HG03066 (cell line): ENCODE data around the gene ENTPD8.
A peak's percentile ranks its signal among the peaks of the same experiment; 100 is the strongest.
"Not testable (repeated sequence)": the region's sequence is repeated elsewhere in the genome, so short reads cannot be mapped to it uniquely, and the experiment has no call there.

Experiments used
- ATAC-seq: cut with Tn5 transposase; IDR thresholded peaks from one replicate; pipeline ENCODE4 v1.9.1; 2021; ENCODE audit warnings: low read depth; ENCODE audit not compliant: unreplicated experiment

ENTPD8 gene

GRCh38 chr9:137416006-137416562 is 25.1 kb downstream of the ENTPD8 start:
- no peak for ATAC-seq

DNA sequence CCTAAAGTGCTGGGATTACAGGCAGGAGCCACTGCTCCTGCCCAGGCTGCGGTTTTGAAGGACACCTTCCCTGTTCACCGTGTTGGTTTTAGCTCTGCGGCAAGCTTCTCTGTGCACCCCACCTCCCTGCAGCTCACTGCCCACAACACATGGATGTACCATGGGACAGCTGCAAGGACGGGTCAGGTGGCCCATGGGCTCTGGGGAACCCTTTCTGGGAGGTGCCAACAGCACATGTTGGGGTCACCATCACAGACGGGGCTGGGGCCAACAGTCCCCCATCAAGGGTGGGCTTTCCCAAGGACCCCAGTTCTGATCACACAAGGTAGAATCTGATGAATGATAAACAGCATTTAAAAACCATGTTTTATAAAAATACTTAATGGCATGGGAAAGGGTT is 25.7 kb downstream of the ENTPD8 start:
- no peak for ATAC-seq

DNA sequence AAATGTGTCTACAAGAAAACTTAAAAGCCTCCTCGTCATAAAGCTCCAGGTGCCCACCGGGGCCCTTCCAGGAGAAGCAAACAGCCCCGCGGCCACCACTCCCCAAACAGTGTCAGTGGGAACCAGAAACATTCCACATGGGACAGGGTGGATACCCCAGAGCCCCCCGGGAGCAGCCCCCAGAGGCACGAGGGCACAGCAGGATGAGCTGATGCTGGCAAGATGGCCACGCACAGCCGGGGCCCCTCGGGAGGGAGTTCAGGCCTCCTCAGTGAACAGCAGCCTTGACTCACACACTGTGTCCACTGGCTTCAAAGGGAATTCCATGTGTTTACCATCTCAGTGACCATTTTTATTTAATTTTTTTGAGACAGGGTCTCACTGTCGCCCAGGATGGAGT is 28.7 kb downstream of the ENTPD8 start:
- no peak for ATAC-seq

- ATAC-seq: no peak
Measured at GRCh38 chr9:137411645-137412380, 29.3 kb downstream of the ENTPD8 start.

DNA sequence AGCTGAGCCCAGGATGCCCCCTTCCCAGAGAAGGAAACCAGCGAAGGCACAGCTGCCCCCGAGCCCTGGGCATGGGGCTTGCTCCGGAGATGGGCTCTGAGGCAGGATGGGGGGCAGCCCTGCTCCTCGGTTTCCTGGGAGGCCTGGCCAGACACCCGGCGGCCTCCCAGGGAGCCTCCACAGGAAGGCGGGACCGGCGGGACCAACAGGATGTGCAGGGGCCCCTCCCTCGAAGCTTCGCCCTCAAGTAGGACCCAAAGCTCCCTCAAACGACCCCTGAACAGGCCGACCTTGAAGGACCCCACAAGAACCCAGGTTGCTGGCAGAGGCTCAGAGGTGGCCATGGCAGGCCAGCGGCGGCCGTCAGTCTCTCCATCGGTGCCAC is 29.9 kb downstream of the ENTPD8 start:
- ATAC-seq: no peak

DNA sequence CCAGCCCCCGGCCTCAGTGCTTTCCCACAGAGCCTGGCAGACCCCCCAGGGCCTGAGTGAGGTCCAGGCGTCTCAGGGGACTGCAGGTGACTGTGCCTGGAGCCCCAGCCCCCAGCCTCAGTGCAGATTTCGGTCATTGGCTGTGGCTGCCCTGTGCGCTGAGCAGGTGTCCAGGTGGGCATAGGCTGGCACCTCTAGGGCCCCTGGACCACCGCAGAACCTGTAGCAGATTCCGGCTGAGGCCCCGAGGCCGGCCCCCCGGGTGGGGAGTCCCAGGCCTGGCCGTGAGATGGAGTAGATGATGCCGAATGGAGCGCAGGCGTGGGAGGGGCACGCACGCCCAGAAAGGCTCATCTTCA is 30.3 kb downstream of the ENTPD8 start:
- ATAC-seq: no peak

DNA sequence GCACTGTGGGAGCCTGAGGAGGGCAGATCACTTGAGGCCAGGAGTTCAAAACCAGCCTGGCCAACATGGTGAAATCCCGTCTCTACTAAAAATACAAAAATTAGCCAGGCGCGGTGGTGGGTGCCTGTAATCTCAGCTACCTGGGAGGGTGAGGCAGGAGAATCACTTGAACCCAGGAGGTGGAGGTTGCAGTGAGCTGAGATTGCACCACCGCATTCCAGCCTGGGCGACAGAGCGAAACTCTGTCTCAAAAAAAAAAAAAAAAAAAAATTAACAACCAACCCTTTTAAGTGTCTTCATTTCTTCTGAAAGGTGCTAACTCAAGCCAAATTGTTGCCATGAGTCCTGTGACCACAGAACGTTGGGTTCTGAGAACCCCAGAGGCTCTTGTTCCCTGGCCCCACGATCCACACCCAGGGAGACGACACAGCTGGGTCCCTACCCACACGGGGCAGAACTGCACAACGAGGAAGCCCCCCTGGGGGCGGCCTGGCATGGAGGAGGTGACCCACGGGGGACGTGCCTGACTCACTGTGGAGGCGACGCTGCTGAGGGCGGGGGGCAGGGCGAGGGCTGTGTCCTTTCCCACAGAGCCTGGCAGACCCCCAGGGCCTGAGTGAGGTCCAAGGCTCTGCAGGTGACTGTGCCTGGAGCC is 30.8 kb downstream of the ENTPD8 start:
- not testable (repeated sequence) for ATAC-seq

DNA sequence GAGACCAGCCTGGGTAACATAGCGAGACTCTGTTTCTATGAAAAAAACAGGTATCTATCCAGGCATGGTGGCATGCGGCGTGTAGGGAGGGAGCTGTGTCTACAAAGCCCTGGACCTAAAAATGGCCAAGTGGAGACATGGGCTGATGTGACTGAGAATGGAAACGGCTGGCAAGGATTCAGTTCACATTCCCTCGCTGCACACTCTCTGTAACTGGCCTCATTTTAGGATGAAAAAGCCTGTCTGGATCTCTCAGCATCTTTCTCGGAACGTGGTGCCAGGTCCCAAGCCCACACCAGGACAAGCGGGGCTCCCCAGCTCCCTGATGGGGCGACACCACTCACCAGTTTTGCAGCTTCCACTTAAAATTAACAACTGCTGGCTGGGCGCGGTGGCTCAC is 31.6 kb downstream of the ENTPD8 start:
- no peak for ATAC-seq

- no peak for ATAC-seq
Measured at GRCh38 chr9:137408651-137409405, 32.3 kb downstream of the ENTPD8 start.

GRCh38 chr9:137407590-137408300 is 33.4 kb downstream of the ENTPD8 start:
- ATAC-seq: no peak

DNA sequence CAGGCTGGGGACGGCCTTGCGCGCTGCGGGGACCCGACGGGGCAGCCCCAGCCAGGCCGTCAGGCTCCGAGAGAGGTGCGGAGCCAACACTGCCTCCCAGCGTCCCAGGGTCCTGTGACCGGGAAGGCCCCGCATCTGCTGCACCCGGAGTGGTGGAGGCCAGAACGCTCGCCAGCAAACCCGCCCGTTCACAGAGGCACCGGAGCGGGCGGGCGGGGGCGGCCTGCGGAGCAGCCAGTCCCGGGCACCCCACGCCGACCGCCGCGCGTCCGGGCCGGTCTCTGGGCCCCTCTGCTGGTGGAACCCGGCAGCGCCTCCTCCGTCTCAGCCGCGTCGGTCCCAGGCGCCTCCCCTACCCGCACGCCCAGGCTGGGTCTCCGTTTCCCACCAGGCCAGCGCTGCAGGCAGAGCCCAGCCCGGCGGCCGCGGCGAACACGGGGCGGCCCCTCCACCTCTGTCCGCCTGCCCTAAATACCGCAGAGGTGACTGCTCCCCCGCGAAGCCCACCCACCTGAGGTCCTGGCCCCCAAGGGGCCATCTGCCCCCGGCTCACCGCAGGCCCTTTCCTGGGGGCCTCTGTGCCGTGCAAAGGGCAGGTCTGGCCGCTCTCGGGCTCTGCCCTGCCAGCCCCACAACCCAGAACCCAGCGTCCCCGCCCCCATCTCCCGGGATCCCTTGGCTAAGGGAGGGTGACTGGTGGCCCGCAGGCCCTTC is 34.1 kb downstream of the ENTPD8 start:
- peak; percentile 42 for ATAC-seq

DNA sequence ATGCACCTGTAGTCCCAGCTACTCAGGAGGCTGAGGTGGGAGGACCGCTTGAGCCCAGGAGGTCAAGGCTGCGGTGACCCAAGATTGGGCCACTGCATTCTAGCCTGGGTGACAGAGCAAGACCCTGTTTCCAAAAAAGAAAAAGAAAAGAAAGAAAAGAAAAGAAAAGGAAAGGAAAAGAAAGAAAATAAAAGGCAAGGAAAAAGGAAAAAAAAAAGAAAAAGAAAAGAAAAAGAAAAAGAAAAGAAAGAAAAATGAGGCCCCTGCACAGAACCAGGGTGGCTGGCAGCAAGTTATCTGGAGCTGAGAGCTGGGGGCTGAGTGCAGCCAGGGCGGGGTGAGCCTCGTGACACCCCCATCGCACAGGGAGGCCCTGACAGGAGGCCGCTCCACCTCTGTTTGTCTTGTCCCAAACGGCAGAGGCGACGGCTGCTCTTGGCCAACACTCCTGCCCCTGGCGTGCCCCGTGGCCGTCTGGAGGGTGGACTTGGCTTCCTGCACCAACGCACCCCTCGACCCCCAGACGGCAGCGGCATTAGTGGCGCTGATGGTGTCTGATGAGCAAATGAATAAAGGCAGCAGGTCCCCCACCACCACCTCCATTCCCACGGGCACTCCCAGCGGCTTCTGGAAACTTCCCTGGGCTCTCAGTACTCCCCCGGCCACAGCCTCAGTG is 34.9 kb downstream of the ENTPD8 start:
- no peak for ATAC-seq

- no peak for ATAC-seq
Measured at GRCh38 chr9:137405677-137406081, 35.5 kb downstream of the ENTPD8 start.

DNA sequence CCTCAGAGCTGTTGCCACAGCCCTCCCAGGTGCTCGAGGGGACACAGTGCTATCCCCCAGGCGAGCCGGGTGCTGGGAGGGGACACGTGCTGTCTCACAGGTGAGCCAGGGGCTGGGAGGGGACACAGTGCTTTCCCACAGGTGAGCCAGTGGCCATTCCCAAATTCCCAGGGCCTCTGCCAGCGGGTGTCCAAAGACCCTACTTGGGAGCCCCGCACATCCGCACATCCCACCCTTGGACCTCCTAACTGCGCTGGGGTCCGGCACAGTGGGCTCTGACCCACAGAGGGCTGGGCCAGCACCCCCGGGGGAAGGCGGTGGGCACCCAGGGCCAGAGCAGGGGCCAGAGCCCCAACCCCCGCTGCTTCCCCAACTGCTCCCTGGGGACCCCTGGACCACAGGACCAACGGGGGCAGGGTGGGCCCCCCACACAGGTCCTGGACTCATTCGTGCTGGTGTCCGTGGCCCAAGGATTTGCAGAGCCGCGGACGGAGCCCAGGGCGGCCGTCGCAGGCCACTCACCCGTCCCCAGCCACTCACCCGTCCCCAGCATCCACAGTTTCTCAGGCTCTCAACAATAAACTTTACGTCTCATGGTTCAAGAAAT is 36.1 kb downstream of the ENTPD8 start:
- no peak for ATAC-seq

DNA sequence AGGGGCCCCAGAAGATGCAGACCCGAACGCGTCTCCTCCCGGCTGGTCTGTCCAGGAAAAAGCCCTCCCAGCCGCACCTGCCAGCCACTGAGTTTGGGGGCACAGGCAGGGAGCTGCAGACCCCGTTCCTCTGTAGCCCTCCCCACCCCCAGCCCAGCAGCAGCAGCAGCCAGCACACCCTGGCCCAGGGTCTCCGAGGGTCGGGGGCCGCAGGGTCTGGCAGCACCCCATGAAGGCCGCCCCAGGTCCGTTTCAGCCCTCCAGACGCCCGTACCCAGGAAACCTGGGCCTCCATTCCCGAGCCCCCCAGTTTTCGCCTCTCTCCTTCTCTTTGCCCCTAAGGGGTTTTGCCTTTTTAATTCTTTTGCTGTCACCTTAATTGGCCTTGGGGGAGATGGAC is 37.9 kb downstream of the ENTPD8 start:
- ATAC-seq: no peak

DNA sequence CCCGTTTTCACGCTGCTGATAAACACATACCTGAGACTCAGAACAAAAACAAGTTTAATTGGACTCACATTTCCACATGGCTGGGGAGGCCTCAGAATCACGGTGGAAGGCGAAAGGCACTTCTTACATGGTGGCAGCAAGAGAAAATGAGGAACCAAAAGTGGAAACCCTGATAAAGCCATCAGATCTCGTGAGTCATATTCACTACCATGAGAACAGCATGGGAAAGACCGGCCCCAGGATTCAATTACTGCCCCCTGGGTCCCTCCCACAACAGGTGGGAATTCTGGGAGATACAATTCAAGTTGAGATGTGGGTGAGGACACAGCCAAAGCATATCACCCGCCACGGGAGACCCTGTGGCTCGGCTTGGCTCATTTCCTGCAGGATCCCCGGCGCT is 38.4 kb downstream of the ENTPD8 start:
- no peak for ATAC-seq

GRCh38 chr9:137398561-137399468 is 42.3 kb downstream of the ENTPD8 start:
- ATAC-seq: no peak
